Coronary artery (tissue), 2 donors: ENCODE measurements around the gene BCAN.
"Not testable (repeated sequence)": the region's sequence is repeated elsewhere in the genome, so short reads cannot be mapped to it uniquely, and the experiment has no call there.

Experiments used
- DNase-seq: peaks from one replicate; pipeline ENCODE4 v3.0.0-alpha.2; 2017; ENCODE audit warnings: low spot score
- H3K27ac ChIP-seq, 2 donors: fragments of 200-600 bp; sonication (generic); one replicate each; pipeline ENCODE4 v1.5.1; 2016 to 2019
- H3K4me3 ChIP-seq: fragments of 200-600 bp; sonication (generic); 2 replicates; pipeline ENCODE4 v1.5.1; 2016; ENCODE audit warnings: mild to moderate bottlenecking, moderate library complexity
- CTCF ChIP-seq: fragments of 200-600 bp; sonication (generic); IDR thresholded peaks from one replicate; pipeline ENCODE4 v1.5.1; 2019; ENCODE audit warnings: antibody characterized with exemption

The BCAN gene

GRCh38 chr1:156602557-156602993, 39.3 kb upstream of the BCAN start:
- TF ChIP-seq CTCF: no peak
- no peak for DNase-seq
- Histone ChIP-seq H3K27ac (no peak overlapping the region), H3K4me3 (no peak overlapping the region)

- not testable (repeated sequence) for H3K27ac ChIP-seq, DNase-seq, H3K4me3 ChIP-seq
These were observed 34.6 kb upstream of the BCAN start for GRCh38 chr1:156607344-156607743.

GRCh38 chr1:156608036-156608674, 33.8 kb upstream of the BCAN start:
- TF ChIP-seq CTCF: peak; percentile 69
- no peak overlapping the region for H3K4me3 ChIP-seq
- H3K27ac ChIP-seq: no peak overlapping the region
- DNase-seq: no peak

GRCh38 chr1:156608981-156609380, 32.9 kb upstream of the BCAN start:
- Histone ChIP-seq H3K27ac (no peak overlapping the region), H3K4me3 (no peak overlapping the region)
- no peak for DNase-seq
- TF ChIP-seq CTCF: no peak

- not testable (repeated sequence) for H3K4me3 ChIP-seq, DNase-seq, H3K27ac ChIP-seq
These were observed 31.8 kb upstream of the BCAN start for GRCh38 chr1:156610072-156610471.

- no peak for DNase-seq
- Histone ChIP-seq H3K4me3 (no peak overlapping the region), H3K27ac (no peak overlapping the region)
- no peak for TF ChIP-seq CTCF
These were observed 29.3 kb upstream of the BCAN start for GRCh38 chr1:156612666-156613065.

- Histone ChIP-seq H3K4me3 (peak overlapping the region; percentile 53), H3K27ac (peak overlapping the region; percentile 64 to 87)
- DNase-seq: no peak
- TF ChIP-seq CTCF: no peak
These were observed 26.0 kb upstream of the BCAN start for GRCh38 chr1:156615946-156616345.

- no peak for TF ChIP-seq CTCF
- Histone ChIP-seq H3K27ac (peak overlapping the region; percentile 64 to 87), H3K4me3 (peak overlapping the region; percentile 53)
- no peak for DNase-seq
These were observed 25.5 kb upstream of the BCAN start for GRCh38 chr1:156616463-156616862.
